Suppressor macrophage treated with lipopolysaccharide for 4 hours (primary cell): Measurements from ENCODE around the gene TMEM63A.
"Not testable (repeated sequence)": the region's sequence is repeated elsewhere in the genome, so short reads cannot be mapped to it uniquely, and the experiment has no call there.

Experiments
- DNase-seq: peaks from one replicate; pipeline ENCODE4 v3.0.0-alpha.2; 2020

The TMEM63A gene

DNA sequence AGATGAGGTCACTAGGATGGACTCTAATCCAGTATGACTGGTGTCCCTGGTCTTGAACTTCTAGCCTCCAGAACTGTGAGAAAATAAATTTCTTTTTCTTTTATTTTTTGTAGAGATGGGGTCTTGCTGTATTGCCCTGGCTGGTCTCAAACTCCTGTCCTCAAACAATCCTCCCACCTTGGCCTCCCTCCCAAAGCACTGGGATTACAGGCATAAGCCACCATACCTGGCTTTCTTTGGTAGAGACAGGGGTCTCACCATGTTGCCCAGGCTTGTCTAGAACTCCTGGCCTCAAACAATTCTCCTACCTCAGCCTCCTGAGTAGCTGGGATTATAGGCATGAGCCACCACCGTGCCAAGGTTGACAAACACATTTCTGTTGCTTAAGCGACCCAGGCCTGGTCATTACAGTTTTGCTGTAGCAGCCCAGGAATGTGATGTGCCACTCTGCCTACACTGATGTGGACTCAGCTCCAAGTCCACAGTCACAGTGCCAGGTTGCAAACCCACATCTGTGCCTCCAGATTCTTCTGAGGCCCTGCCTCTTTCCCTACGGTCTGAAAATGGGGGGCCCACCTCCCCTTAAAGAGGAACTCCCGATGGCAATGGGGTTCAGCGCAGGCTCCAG lies 25.9 kb upstream of the TMEM63A start:
- DNase-seq, result no peak

DNA sequence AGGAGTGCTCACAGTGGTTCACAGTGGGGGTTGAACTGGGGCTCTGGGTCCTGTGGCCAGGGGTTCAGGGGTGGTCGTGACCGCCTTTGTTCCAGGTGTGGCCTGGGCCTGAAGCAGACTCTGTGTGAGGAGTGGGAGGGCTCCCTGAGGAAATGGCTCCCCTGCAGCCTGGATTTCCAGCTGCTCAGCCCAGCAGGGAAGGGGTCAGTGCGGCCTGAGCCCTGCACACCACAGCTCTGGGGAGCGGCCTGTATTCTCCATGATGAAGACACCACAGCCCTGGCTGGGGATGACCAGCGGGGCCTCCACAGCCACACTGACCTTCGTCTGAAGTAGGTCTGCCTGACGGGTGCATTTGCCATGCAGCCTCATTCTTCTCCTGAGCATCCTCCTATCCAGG lies 25.2 kb upstream of the TMEM63A start:
- no peak for DNase-seq

DNA sequence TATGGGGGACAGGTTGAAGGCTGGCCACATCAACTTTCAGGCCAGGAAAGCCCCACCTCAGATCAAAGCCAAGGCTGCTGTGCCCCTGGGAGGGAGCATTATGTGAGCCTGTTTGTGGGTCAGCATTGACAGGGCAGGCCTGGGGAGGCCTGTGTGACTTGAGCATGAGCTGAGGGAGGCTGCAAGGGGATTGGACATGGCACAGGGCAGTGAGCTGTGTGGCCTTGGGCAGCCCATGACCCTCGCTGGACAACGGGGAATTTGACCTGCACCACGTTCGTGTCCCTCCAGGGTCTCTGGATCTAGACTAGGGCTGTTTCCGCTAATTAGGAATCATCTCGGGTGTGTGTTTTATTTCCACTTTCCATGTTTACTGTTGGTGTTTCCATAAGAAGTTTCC lies 24.3 kb upstream of the TMEM63A start:
- DNase-seq, result no peak

- no peak for DNase-seq
Measured at GRCh38 chr1:225903623-225904022, 21.4 kb upstream of the TMEM63A start.

DNA sequence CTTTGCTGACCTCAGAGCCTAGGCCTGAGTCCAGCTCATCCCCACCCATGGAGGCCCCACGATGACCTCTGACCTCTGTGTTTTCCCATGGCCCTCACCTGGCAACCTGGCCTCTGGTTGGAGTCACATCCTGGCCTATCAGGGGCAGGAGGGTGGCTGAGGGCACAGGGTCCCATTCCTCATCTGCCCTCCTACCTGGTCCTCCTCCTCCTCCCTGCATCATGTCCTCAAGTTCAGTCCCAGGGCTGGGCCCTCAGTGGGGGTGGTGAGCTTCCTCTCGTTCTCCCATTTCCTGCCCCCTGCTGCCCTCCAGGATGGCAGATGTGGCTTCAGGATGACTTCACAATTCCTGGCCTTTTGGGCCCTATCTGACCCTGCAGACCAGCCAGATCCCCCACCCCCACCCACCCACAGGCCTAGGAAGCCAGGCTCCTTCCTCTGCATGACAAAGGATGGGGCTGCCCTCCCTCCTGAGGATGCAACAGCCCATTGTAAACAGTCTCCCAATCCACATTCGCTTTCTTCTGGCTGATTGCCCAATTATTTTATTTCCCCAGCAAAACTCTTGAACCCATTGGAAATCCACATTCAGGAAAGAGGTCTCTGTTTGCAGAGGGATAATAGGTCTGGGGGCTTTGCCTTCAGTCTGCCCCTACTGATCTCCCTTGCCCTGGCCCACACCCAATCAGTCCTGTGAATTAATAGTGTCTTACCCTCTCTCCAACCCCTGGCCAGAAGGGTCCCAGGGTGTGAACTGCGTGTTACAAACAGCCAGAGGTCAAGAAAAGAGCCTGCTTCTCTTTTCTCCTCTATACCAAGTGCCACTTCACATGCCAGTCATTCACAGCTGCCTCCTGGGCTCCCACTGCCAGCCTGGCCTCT lies 17.1 kb upstream of the TMEM63A start:
- DNase-seq, result no peak

- DNase-seq, result no peak
Measured at GRCh38 chr1:225897595-225898514, 15.7 kb upstream of the TMEM63A start.

- DNase-seq, result no peak
Measured at GRCh38 chr1:225896937-225897549, 14.9 kb upstream of the TMEM63A start.

GRCh38 chr1:225896494-225896893 lies 14.3 kb upstream of the TMEM63A start:
- no peak for DNase-seq

GRCh38 chr1:225892307-225892706 lies 10.1 kb upstream of the TMEM63A start:
- DNase-seq, result no peak

- DNase-seq, result no peak
Measured at GRCh38 chr1:225891229-225891972, 9.2 kb upstream of the TMEM63A start.

DNA sequence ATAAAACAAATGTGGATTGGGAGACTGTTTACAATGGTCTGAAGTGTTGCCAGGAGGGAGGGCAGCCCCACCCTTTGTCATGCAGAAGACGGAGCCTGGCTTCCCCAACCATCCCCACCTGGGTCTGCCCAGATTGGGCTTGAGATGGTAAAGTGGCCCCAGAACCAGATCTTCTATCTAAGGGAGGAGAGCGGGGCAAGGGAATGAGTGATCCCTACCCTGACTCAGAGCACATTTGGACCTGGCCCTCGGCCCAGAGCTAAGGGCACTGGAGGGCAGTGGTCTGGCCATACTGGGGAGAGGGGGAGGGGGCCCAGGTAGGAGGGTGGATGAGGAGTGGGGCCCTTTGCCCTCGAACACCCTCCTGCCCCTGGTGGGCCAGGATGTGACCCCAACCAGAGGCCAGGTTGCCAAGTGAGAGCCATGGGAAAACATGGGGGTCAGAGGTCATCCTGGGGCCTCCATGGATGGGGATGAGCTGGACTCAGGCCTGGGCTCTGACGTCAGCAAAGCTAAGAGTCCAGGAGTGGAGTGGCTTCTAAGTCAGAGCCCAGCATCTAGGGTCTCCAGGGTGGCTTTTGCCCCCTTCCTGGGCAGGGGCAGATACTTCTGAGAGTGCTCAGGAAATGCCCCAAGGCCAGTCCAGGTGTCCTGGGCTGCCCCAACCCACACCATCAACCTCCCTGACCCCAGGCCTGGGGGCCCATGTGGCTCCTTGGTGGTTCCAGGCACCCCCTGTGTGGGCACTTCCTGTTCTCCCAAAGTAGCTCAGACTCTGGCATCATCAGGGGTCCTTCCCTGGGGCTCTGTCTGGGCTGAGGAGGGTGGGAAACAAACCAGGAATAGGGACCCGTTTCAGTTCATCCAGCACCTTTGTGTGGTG lies 8.4 kb upstream of the TMEM63A start:
- DNase-seq, result no peak

- no peak for DNase-seq
Measured at GRCh38 chr1:225889743-225890142, 7.6 kb upstream of the TMEM63A start.

- no peak for DNase-seq
Measured at GRCh38 chr1:225888898-225889601, 6.9 kb upstream of the TMEM63A start, which contains the start of gene LEFTY1. LEFTY1 (minus strand) TSS chr1:225889146; CDS start chr1:225889066, 80 bp downstream.

GRCh38 chr1:225888289-225888897 lies 6.2 kb upstream of the TMEM63A start:
- DNase-seq, result no peak

DNA sequence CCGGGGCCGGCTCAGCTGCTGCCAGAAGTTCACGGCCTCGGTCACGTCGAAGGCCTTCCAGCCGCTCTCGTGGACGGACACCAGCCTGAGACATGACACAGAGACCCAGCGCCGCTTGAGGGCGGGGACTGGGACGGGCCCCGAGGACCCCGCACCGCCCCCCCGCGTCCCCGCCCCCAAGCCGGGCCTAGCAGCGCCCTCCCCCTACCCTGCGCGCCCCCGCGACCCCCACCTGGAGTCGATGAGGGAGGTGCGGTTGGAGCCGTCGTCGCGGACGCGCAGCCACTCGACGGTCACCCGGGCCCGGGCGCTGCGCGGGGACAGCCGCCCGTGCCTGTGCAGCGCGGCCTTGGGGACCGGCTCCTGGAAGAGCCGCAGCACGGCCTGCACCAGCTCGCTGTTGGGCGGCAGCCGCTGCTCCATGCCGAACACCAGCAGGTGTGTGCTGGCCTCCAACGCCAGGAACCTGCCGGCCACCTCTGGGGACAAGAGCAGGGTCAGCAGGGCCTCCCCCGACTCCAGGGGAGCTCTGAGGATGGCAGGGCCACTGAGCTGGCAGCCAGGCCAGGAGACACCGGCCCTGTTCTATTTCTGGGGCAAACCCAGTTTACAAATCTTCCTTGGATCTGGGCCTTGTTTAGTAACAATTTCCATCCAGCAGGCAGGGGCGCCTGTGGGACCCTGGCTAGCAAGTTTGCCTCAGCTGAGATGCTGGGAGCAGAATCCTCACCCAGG lies 5.5 kb upstream of the TMEM63A start:
- not testable (repeated sequence) for DNase-seq

- DNase-seq, result no peak
Measured at GRCh38 chr1:225887030-225887314, 4.8 kb upstream of the TMEM63A start.

GRCh38 chr1:225886159-225887029 lies 4.2 kb upstream of the TMEM63A start:
- DNase-seq, result no peak

GRCh38 chr1:225885336-225885735 lies 3.2 kb upstream of the TMEM63A start:
- DNase-seq, result peak; percentile 62
